Mammary epithelial cell (primary cell): ENCODE data around the gene TRPV3.

Source experiments
- EZH2 ChIP-seq: IDR thresholded peaks from 2 replicates; pipeline ENCODE4 v1.6.1; 2012; ENCODE audit warnings: low read length, inconsistent platforms, borderline replicate concordance
- TF ChIP-seq, protein P1 (sequence below), 2 donors: IDR thresholded peaks in 1 of 2; conservative IDR thresholded peaks in 1 of 2; 2 replicates each; pipeline ENCODE4 v1.5.1; 2011 to 2012; ENCODE audit warnings: inconsistent platforms in 2 of 2, low read length in 2 of 2, mild to moderate bottlenecking in 2 of 2, control low read depth in 1 of 2, low read depth in 1 of 2; ENCODE audit not compliant: insufficient read depth in 1 of 2; ENCODE audit errors: extremely low read depth in 1 of 2

DNA sequence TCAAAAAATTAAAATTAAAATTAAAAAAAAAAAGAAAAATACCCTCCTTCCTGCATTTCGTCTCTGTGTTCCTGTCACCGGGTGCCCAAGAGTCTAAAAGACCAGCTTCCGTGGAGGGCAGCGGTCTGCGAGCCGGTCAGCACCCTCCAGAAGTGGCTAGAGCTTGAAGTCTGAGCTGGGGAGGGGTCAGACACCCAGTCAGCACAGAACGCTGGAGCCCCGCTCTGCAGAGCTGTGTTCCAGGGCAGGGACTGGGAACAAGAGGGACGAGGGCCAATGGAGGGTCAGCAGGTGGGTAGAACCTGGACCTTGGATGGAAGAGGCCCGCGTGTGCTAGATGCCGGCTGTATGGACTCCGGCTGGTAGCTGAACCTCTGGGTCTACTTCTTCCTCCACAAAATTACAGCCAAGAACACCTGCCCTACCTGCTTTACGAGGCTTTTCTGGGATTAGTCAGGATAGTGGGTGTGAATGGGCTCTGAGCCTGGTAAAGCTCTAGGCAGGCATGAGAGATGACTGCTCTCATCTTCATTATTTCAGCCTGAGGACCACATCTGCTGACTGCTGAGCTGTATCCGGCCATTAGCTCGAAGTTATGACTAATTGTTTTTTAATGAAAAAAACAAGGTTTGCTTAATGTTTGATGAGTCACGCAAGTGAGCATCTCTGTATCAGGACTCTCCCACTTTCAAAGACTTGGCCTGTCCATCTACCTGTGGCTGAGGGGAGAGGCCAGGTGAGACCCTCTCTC lies 45.7 kb upstream of the TRPV3 start:
- TF ChIP-seq EZH2, result no peak
- TF ChIP-seq, protein P1, sequence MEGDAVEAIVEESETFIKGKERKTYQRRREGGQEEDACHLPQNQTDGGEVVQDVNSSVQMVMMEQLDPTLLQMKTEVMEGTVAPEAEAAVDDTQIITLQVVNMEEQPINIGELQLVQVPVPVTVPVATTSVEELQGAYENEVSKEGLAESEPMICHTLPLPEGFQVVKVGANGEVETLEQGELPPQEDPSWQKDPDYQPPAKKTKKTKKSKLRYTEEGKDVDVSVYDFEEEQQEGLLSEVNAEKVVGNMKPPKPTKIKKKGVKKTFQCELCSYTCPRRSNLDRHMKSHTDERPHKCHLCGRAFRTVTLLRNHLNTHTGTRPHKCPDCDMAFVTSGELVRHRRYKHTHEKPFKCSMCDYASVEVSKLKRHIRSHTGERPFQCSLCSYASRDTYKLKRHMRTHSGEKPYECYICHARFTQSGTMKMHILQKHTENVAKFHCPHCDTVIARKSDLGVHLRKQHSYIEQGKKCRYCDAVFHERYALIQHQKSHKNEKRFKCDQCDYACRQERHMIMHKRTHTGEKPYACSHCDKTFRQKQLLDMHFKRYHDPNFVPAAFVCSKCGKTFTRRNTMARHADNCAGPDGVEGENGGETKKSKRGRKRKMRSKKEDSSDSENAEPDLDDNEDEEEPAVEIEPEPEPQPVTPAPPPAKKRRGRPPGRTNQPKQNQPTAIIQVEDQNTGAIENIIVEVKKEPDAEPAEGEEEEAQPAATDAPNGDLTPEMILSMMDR (conservative IDR thresholded peaks at IDR 0.05 in 1 of 2, IDR thresholded peaks at IDR 0.05 in 1 of 2; ENCODE audit: extremely low read depth in 1 of 2, insufficient read depth in 1 of 2, low read depth in 1 of 2, low read length in 2 of 2), result no peak
